ENCODE measurements around the gene PLEKHA7.

PLEKHA7 gene

DNA sequence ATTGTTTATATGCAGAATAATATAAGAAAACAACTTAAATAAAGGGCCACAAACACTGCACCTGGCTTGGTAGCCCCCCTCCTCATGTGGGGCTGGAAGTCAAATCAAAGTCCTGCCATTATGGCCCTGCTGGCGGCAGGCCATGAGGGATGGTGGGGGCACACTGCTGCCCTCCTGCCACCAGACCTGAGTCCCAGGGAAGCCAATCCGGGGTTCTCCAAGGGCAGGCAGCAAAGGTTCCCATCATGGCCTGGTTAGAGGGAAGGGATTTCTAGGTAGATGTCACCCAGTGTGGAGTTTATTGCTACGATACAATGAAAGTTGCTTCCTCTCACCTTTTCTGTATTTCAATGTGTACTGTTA, 236.6 kb downstream of the PLEKHA7 start:
- DNase-seq (ENCODE audit: low read depth) = no peak
- H3K4me3 ChIP-seq (ENCODE audit: low read depth, low read length) = no peak overlapping the region
- TF ChIP-seq, protein P1, sequence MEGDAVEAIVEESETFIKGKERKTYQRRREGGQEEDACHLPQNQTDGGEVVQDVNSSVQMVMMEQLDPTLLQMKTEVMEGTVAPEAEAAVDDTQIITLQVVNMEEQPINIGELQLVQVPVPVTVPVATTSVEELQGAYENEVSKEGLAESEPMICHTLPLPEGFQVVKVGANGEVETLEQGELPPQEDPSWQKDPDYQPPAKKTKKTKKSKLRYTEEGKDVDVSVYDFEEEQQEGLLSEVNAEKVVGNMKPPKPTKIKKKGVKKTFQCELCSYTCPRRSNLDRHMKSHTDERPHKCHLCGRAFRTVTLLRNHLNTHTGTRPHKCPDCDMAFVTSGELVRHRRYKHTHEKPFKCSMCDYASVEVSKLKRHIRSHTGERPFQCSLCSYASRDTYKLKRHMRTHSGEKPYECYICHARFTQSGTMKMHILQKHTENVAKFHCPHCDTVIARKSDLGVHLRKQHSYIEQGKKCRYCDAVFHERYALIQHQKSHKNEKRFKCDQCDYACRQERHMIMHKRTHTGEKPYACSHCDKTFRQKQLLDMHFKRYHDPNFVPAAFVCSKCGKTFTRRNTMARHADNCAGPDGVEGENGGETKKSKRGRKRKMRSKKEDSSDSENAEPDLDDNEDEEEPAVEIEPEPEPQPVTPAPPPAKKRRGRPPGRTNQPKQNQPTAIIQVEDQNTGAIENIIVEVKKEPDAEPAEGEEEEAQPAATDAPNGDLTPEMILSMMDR (conservative IDR thresholded peaks at IDR 0.05; ENCODE audit: low read depth, low read length) = no peak

- TF ChIP-seq, protein P1 (conservative IDR thresholded peaks at IDR 0.05; ENCODE audit: low read depth, low read length) = no peak
- DNase-seq (ENCODE audit: low read depth) = no peak
- H3K4me3 ChIP-seq (ENCODE audit: low read depth, low read length) = no peak overlapping the region
Measured at GRCh38 chr11:16776711-16777612, 237.3 kb downstream of the PLEKHA7 start.

- DNase-seq (ENCODE audit: low read depth) = no peak
- TF ChIP-seq, protein P1 (conservative IDR thresholded peaks at IDR 0.05; ENCODE audit: low read depth, low read length) = no peak
- no peak overlapping the region for H3K4me3 ChIP-seq (ENCODE audit: low read depth, low read length)
Measured at GRCh38 chr11:16775614-16776283, 238.5 kb downstream of the PLEKHA7 start.

- TF ChIP-seq, protein P1 (conservative IDR thresholded peaks at IDR 0.05; ENCODE audit: low read depth, low read length) = no peak
- H3K4me3 ChIP-seq (ENCODE audit: low read depth, low read length) = no peak overlapping the region
- no peak for DNase-seq (ENCODE audit: low read depth)
Measured at GRCh38 chr11:16774936-16775613, 239.1 kb downstream of the PLEKHA7 start.

DNA sequence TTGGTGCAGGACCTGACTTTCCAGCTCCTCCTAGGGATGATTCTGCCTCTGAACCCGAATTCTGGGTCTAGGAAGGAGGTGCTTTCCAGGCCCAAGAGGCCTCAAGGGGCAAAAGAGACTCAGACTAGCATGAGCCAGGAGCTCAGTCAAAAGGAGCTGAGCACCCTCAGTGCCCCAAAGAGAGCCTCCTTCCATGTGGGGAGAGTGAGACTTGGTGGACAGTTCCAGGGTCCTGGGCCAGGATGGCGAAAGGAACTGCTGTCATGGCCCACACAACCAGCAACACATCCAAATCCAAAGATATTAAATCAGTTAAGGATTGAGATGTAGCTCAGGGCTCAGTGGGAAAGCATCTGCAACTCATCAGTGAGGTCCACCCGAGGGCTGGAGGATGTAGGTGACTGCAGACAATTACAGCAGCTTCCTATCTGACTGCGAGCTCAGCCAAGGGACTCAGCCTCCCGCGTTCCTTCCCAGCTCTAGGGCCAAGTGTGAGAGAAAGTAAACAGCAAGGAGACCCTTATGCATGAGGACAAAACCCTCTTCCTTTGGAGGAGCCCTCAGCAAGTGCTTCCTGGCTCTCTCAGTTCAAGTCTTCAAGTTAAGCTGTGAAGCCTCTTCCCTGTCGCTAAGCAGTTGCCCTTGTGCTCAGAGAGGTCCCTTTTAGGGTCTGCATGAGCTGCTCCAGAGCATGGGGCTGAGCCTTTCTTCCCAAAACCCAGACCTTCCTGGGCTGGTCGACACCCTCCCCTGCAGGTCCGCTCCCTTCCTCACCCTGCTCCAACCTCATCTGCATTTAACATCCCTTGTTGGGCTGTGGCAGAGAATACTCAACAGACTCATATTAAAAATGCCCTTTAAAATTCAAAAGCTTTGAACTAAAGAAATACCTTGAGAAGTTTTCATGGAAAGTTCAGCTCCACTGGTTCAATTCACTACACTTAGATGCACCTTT, 240.0 kb downstream of the PLEKHA7 start:
- TF ChIP-seq, protein P1 (conservative IDR thresholded peaks at IDR 0.05; ENCODE audit: low read depth, low read length) = no peak
- no peak overlapping the region for H3K4me3 ChIP-seq (ENCODE audit: low read depth, low read length)
- DNase-seq (ENCODE audit: low read depth) = no peak

DNA sequence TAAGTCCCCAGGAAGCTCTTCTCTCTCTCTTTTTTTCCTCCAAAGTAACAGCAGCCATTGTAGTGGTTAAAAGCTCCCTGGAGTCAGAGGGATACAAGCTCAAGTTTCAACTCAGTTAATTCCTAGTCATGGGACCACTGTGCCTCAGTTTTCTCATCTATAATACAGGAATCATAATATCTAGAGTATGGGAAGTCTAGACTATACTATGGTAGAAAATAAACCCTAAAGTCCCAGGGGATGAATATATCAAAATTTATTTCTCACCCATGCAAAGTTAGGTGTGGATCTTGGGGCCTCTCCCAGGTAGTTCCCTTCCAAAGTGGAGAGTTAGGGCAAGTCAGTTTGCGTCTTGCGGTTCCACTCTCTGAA, 242.1 kb downstream of the PLEKHA7 start:
- H3K4me3 ChIP-seq (ENCODE audit: low read depth, low read length) = no peak overlapping the region
- no peak for DNase-seq (ENCODE audit: low read depth)
- TF ChIP-seq, protein P1 (conservative IDR thresholded peaks at IDR 0.05; ENCODE audit: low read depth, low read length) = no peak
